HepG2 (cell line): ENCODE measurements around the gene ACTN1. TPM values are rescaled to one million over a fixed set of nuclear protein-coding genes. Genes with fewer than 3 reads are reported as not detected.

Experiments used
- ATAC-seq: fragments of 200-7000 bp; cut with Tn5 transposase; 3 replicates; pipeline ENCODE4 v1.9.1; 2020; ENCODE audit warnings: mild to moderate bottlenecking, moderate library complexity
- BruUV-seq: library from RNA; stranded (reverse); fragments of 400-500 nt; replicated peaks from 2 replicates; lab custom pipeline; 2021; lab: Mats Ljungman, UMichigan
- CTCF ChIA-PET: fragments of 300-600 bp; formaldehyde crosslinking; extraction: SDS; loops from one replicate; lab custom pipeline; 2021; ENCODE audit warnings: low total read pairs, inconsistent platforms, low intra/inter-chr PET ratio; lab: Yijun Ruan, JAX
- POLR2A ChIA-PET: fragments of 350-600 bp; sonication (Branson Sonifier 250); formaldehyde crosslinking; loops from one replicate; lab custom pipeline; 2020; ENCODE audit warnings: antibody characterized with exemption, inconsistent platforms; lab: Yijun Ruan, JAX
- DNase-seq: peaks from one replicate; pipeline ENCODE4 v3.0.0-alpha.2; 2015; ENCODE audit warnings: low spot score
- FAIRE-seq: peaks from 3 replicates; lab custom pipeline; 2011; peaks lifted over from hg19 to GRCh38; lab: Jason Lieb, UNC
- H2AFZ ChIP-seq: one replicate; pipeline ENCODE4 v1.6.1; 2011; ENCODE audit warnings: low read length, inconsistent platforms
- H3K27ac ChIP-seq: fragments of 300-600 bp; 3 replicates; pipeline ENCODE4 v1.8.0; 2011; ENCODE audit warnings: mixed run types, mild to moderate bottlenecking, mixed read lengths, low read length, inconsistent platforms; ENCODE audit not compliant: insufficient read depth; ENCODE audit errors: extremely low read length
- H3K27me3 ChIP-seq, 2 experiments: fragments of 200-600 bp in 1 of 2; 2 replicates in 1 of 2; 3 replicates in 1 of 2; pipeline versions ENCODE4 v1.6.0 to v1.8.0; 2011; ENCODE audit warnings: low read length in 2 of 2, mild to moderate bottlenecking in 2 of 2, moderate library complexity in 2 of 2, inconsistent platforms in 1 of 2; ENCODE audit not compliant: insufficient read depth in 2 of 2, control insufficient read depth in 1 of 2
- H3K36me3 ChIP-seq, 2 experiments: fragments of 200-600 bp in 1 of 2; replicated peaks in 1 of 2; 2 replicates in 1 of 2; 3 replicates in 1 of 2; pipeline versions ENCODE4 v1.5.1 to v1.8.0; 2011; ENCODE audit warnings: low read length in 2 of 2, inconsistent platforms in 1 of 2; ENCODE audit not compliant: insufficient read depth in 2 of 2, control insufficient read depth in 1 of 2
- H3K4me1 ChIP-seq: 2 replicates; pipeline ENCODE4 v1.5.1; 2012; ENCODE audit warnings: low read length, inconsistent platforms; ENCODE audit not compliant: insufficient read depth
- H3K4me2 ChIP-seq: 2 replicates; pipeline ENCODE4 v1.6.0; 2011; ENCODE audit warnings: low read depth, low read length, inconsistent platforms
- H3K4me3 ChIP-seq, 3 experiments: fragments of 200-600 bp in 1 of 3; sonication (generic), shearing (Covaris generic) in 1 of 3; replicated peaks in 1 of 3; 2 replicates each; pipeline ENCODE4 v1.5.1; 2011 to 2016; ENCODE audit warnings: low read length in 3 of 3, inconsistent platforms in 2 of 3, low read depth in 2 of 3, mild to moderate bottlenecking in 2 of 3, control low read depth in 1 of 3, mixed read lengths in 1 of 3; ENCODE audit not compliant: insufficient read depth in 1 of 3
- H3K79me2 ChIP-seq: one replicate; pipeline ENCODE4 v1.6.1; 2011; ENCODE audit warnings: low read length, inconsistent platforms; ENCODE audit not compliant: insufficient read depth
- H3K9ac ChIP-seq: 2 replicates; pipeline ENCODE4 v1.6.0; 2011; ENCODE audit warnings: mild to moderate bottlenecking, low read depth, low read length, inconsistent platforms; ENCODE audit not compliant: insufficient read depth
- H3K9me3 ChIP-seq: 2 replicates; pipeline ENCODE4 v1.5.1; 2012; ENCODE audit warnings: mild to moderate bottlenecking, low read length
- H4K20me1 ChIP-seq: 2 replicates; pipeline ENCODE4 v1.6.0; 2011; ENCODE audit warnings: inconsistent platforms, mild to moderate bottlenecking, low read length, moderate library complexity; ENCODE audit not compliant: insufficient read depth
- AGO2 ChIP-seq: fragments of 200-400 bp; formaldehyde crosslinking; optimal IDR thresholded peaks from 2 replicates; pipeline ENCODE3; 2017; ENCODE audit warnings: mild to moderate bottlenecking, low read depth, low read length, moderate library complexity
- CCAR2 ChIP-seq: fragments of 200-400 bp; formaldehyde crosslinking; optimal IDR thresholded peaks from 2 replicates; pipeline ENCODE3; 2018; ENCODE audit warnings: low read depth, mild to moderate bottlenecking, low read length, moderate library complexity
- RORA ChIP-seq: sonication (generic); formaldehyde crosslinking; IDR thresholded peaks from 2 replicates; pipeline ENCODE4 v1.5.0; 2020; ENCODE audit warnings: mild to moderate bottlenecking, missing genetic modification reagents, moderate library complexity
- ZEB1 ChIP-seq: IDR thresholded peaks from 2 replicates; pipeline ENCODE4 v1.6.1; 2012; ENCODE audit warnings: mild to moderate bottlenecking, low read depth, inconsistent platforms; ENCODE audit not compliant: insufficient replicate concordance
- ZFAT ChIP-seq: sonication (generic); formaldehyde crosslinking; conservative IDR thresholded peaks from 2 replicates; pipeline ENCODE4 v1.8.1; 2023; ENCODE audit warnings: missing genetic modification reagents, inconsistent platforms
- ZNF687 ChIP-seq: sonication (generic); formaldehyde crosslinking; IDR thresholded peaks from 2 replicates; pipeline ENCODE4 v1.5.1; 2020; ENCODE audit warnings: mild to moderate bottlenecking, missing genetic modification reagents, moderate library complexity
- ZNF800 ChIP-seq: sonication (generic); formaldehyde crosslinking; IDR thresholded peaks from 2 replicates; pipeline ENCODE4 v1.4.0; 2020; ENCODE audit warnings: missing genetic modification reagents
- WGBS: methylation state at CpG from one replicate; pipeline ENCODE4 v1.1.6; 2017; ENCODE audit warnings: low lambda C conversion rate; 5-methylcytosine and 5-hydroxymethylcytosine counted together
- in situ Hi-C: cut with HindIII; loops from 2 replicates; pipeline ENCODE4 v1.10.0; 2017; ENCODE audit warnings: low pct_unique_long_range_greater_than_20kb; ENCODE audit not compliant: extremely low pct_ligation_motif_present
- intact Hi-C: fragments of 100-400 bp; cut with micrococcal nuclease; formaldehyde crosslinking; loops from one replicate; pipeline ENCODE4 v1.10.0; 2022; ENCODE audit not compliant: unreplicated experiment
- polyA plus RNA-seq, 8 experiments: library from polyadenylated mRNA; depleted of rRNA in 3 of 8; stranded (reverse) in 7 of 8; unstranded in 1 of 8; fragments of >200 nt; fragmentation: Illumina TruSeq in 4 of 8; extraction: Trizol in 4 of 8; gene quantifications; 2 replicates each; pipeline versions ENCODE4 v1.2.1 to v1.2.3, GENCODE V29; 2011 to 2016; ENCODE audit warnings: low read depth in 4 of 8, missing spikeins in 1 of 8, mixed read lengths in 1 of 8; ENCODE audit not compliant: insufficient read depth in 1 of 8
- total RNA-seq, 5 experiments: library from RNA; depleted of rRNA; stranded (reverse); fragments of >200 nt; fragmentation: Illumina TruSeq; extraction: Trizol; gene quantifications; 2 replicates each; pipeline ENCODE4 v1.2.3, GENCODE V29; 2016; ENCODE audit warnings: low read depth in 1 of 5
- TF ChIP-seq, protein P1 (sequence below): sonication (generic); formaldehyde crosslinking; IDR thresholded peaks from 2 replicates; pipeline ENCODE4 v1.5.1; 2020; ENCODE audit warnings: missing genetic modification reagents, mild to moderate bottlenecking, borderline replicate concordance

ACTN1 gene
- total and polyA plus RNA-seq, 2 of the 13 experiments (the other 11 are each of a cell fraction or from before 2014, with no cell fraction given): 58.6 to 162 TPM

- intact Hi-C loops: no loop called here
- no TSS peak for BruUV-seq
- ATAC-seq: no peak; the same call in 2 of the 3 replicates
- no peak overlapping the region for H2AFZ ChIP-seq
- ChIA-PET CTCF (no interaction called here), POLR2A (interaction anchor here (1.0 to 1.2 kb wide), 2 partner anchors 14 to 17 kb away, joined by 3 to 5 read pairs; no protein-coding TSS in a partner anchor)
- peaks cover 42% of the 10 kb centered on the region for H3K79me2 ChIP-seq
- in situ Hi-C loops: no loop called here
- peaks cover 22% of the 10 kb centered on the region for H4K20me1 ChIP-seq
- no peak for DNase-seq
- H3K9ac ChIP-seq: no peak overlapping the region
- peaks cover 51 to 82% of the 10 kb centered on the region in 2 experiments for H3K36me3 ChIP-seq
- H3K4me2 ChIP-seq: no peak overlapping the region
- TF ChIP-seq CCAR2: no peak
- no peak for TF ChIP-seq ZEB1
- no peak for TF ChIP-seq RORA (CRISPR knock-in tag)
- TF ChIP-seq AGO2: peak; percentile 21
- TF ChIP-seq, protein P1, sequence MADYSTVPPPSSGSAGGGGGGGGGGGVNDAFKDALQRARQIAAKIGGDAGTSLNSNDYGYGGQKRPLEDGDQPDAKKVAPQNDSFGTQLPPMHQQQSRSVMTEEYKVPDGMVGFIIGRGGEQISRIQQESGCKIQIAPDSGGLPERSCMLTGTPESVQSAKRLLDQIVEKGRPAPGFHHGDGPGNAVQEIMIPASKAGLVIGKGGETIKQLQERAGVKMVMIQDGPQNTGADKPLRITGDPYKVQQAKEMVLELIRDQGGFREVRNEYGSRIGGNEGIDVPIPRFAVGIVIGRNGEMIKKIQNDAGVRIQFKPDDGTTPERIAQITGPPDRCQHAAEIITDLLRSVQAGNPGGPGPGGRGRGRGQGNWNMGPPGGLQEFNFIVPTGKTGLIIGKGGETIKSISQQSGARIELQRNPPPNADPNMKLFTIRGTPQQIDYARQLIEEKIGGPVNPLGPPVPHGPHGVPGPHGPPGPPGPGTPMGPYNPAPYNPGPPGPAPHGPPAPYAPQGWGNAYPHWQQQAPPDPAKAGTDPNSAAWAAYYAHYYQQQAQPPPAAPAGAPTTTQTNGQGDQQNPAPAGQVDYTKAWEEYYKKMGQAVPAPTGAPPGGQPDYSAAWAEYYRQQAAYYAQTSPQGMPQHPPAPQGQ (CRISPR knock-in tag): no peak
- peak; percentile 30; the same call in 1 of the 2 replicates for TF ChIP-seq ZNF687 (CRISPR knock-in tag)
- TF ChIP-seq ZNF800 (CRISPR knock-in tag): no peak
- TF ChIP-seq ZFAT (CRISPR knock-in tag): no peak
- H3K9me3 ChIP-seq: peaks cover 12% of the 10 kb centered on the region
- H3K4me3 ChIP-seq: no peak overlapping the region
- H3K4me1 ChIP-seq: peaks cover 55% of the 10 kb centered on the region
- no peaks in the 10 kb centered on the region for H3K27me3 ChIP-seq
- WGBS: no CpG with 5 or more reads among the region's 6 CpGs
- no peak overlapping the region for H3K27ac ChIP-seq
- no peak for FAIRE-seq
Observed at GRCh38 chr14:68922201-68922621, 56.9 kb downstream of the ACTN1 start.
